Neural crest cell (in vitro differentiated cells): ENCODE measurements around the gene TADA2A. TPM values are rescaled to one million over a fixed set of nuclear protein-coding genes. Genes with fewer than 3 reads are reported as not detected.
"Not testable (repeated sequence)": the region's sequence is repeated elsewhere in the genome, so short reads cannot be mapped to it uniquely, and the experiment has no call there.

ENCODE experiments used
- DNase-seq: peaks from one replicate; pipeline ENCODE4 v3.0.0; 2021; ENCODE audit warnings: low read depth, mixed read lengths, low spot score
- H3K27ac Mint-ChIP-seq: one replicate; pipeline ENCODE4 v1.8.0; 2021; ENCODE audit warnings: mild to moderate bottlenecking, mixed read lengths; ENCODE audit not compliant: unreplicated experiment
- H3K27me3 Mint-ChIP-seq: 2 replicates; pipeline ENCODE4 v1.8.0; 2021; ENCODE audit warnings: low read depth, mild to moderate bottlenecking, mixed read lengths
- H3K36me3 Mint-ChIP-seq: 2 replicates; pipeline ENCODE4 v1.8.0; 2021; ENCODE audit warnings: low read depth, mild to moderate bottlenecking, mixed read lengths
- H3K4me1 Mint-ChIP-seq: 2 replicates; pipeline ENCODE4 v1.8.0; 2021; ENCODE audit warnings: mixed read lengths
- H3K4me3 Mint-ChIP-seq: one replicate; pipeline ENCODE4 v1.8.0; 2021; ENCODE audit warnings: mild to moderate bottlenecking, mixed read lengths
- H3K9me3 Mint-ChIP-seq: 2 replicates; pipeline ENCODE4 v1.8.0; 2021; ENCODE audit warnings: mixed read lengths
- CTCF ChIP-seq: fragments of 200-600 bp; sonication (generic); conservative IDR thresholded peaks from 2 replicates; pipeline ENCODE4 v1.5.0; 2021; ENCODE audit warnings: antibody characterized with exemption, mild to moderate bottlenecking
- total RNA-seq: library from RNA; stranded (reverse); gene quantifications from 2 replicates; pipeline ENCODE4 v1.2.1, GENCODE V29; 2021

Gene TADA2A
- total RNA-seq, 1 donor from 2014 or later = 36.5 TPM

GRCh38 chr17:37446027-37446426, 39.3 kb downstream of the TADA2A start:
- Mint-ChIP-seq H3K4me1 (peaks cover 5% of the 10 kb centered on the region), H3K4me3 (no peak overlapping the region), H3K9me3 (no peaks in the 10 kb centered on the region), H3K36me3 (peaks cover 6% of the 10 kb centered on the region), H3K27ac (no peak overlapping the region), H3K27me3 (no peaks in the 10 kb centered on the region)
- no peak for TF ChIP-seq CTCF
- DNase-seq = no peak

GRCh38 chr17:37447641-37448040, 41.0 kb downstream of the TADA2A start:
- Mint-ChIP-seq H3K4me1 (peaks cover 5% of the 10 kb centered on the region), H3K9me3 (no peaks in the 10 kb centered on the region), H3K4me3 (no peak overlapping the region), H3K36me3 (peaks cover 4% of the 10 kb centered on the region), H3K27ac (no peak overlapping the region), H3K27me3 (no peaks in the 10 kb centered on the region)
- TF ChIP-seq CTCF = no peak
- DNase-seq = no peak

GRCh38 chr17:37450112-37450511, 43.4 kb downstream of the TADA2A start:
- no peak for TF ChIP-seq CTCF
- Mint-ChIP-seq H3K36me3 (peaks cover 3% of the 10 kb centered on the region), H3K4me3 (no peak overlapping the region), H3K4me1 (peaks cover 5% of the 10 kb centered on the region), H3K27me3 (no peaks in the 10 kb centered on the region), H3K9me3 (no peaks in the 10 kb centered on the region), H3K27ac (no peak overlapping the region)
- DNase-seq = no peak

- not testable (repeated sequence) for H3K9me3 Mint-ChIP-seq, H3K4me3 Mint-ChIP-seq, H3K36me3 Mint-ChIP-seq, DNase-seq, H3K27ac Mint-ChIP-seq, H3K4me1 Mint-ChIP-seq, H3K27me3 Mint-ChIP-seq
These were observed 51.1 kb downstream of the TADA2A start for GRCh38 chr17:37457801-37458200.

- no peaks in the 10 kb centered on the region for H3K9me3 Mint-ChIP-seq
- no peak for DNase-seq
- no peak overlapping the region for H3K27ac Mint-ChIP-seq
- H3K27me3 Mint-ChIP-seq = no peaks in the 10 kb centered on the region
- no peaks in the 10 kb centered on the region for H3K4me1 Mint-ChIP-seq
- H3K36me3 Mint-ChIP-seq = peaks cover 2% of the 10 kb centered on the region
- no peak for TF ChIP-seq CTCF
- no peak overlapping the region for H3K4me3 Mint-ChIP-seq
These were observed 52.1 kb downstream of the TADA2A start for GRCh38 chr17:37458805-37459204.

- H3K4me3 Mint-ChIP-seq = no peak overlapping the region
- no peaks in the 10 kb centered on the region for H3K27me3 Mint-ChIP-seq
- H3K4me1 Mint-ChIP-seq = no peaks in the 10 kb centered on the region
- H3K27ac Mint-ChIP-seq = no peak overlapping the region
- DNase-seq = no peak
- no peaks in the 10 kb centered on the region for H3K9me3 Mint-ChIP-seq
- H3K36me3 Mint-ChIP-seq = peaks cover 5% of the 10 kb centered on the region
- TF ChIP-seq CTCF = no peak
These were observed 55.0 kb downstream of the TADA2A start for GRCh38 chr17:37461668-37462067.
